Measurements from ENCODE around the gene ESPN.
"Not testable (repeated sequence)": the region's sequence is repeated elsewhere in the genome, so short reads cannot be mapped to it uniquely, and the experiment has no call there.

The ESPN gene

DNA sequence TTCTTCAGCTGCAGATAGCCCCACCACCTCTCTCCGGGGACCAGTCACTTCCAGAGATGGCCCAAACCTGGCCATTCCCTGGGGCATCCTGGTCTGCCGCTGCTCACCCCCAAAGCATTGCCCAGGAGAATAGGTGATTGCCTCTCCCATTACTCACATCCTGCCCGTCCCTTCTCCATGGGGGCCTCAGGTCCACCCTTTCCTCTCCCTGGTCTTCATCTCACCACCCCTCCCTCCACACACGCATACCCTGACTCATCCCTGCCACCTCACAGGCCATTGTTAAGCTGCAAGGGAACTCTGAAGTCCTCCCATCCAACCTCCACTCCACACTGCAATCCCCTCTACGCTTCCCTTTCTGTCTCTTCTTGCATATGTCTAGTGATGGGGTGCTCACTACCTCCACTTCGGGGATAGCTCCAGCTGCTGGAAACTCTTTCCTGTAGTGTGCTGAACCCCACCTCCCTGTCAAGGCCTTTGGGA is 66.9 kb downstream of the ESPN start, which contains the start of gene PLEKHG5:
PLEKHG5 (minus strand) TSS at position 188 of the 483 bp plus-strand sequence. CDS start 14,096 bp downstream, outside the sequence.
- peak within 1 kb of the TSS; percentile 47 to 86; a peak in 3 of 4 replicates for H3K4me3 ChIP-seq (ENCODE audit: low read depth in 1 of 2, low read length in 2 of 2)
- H3K4me1 ChIP-seq (ENCODE audit: insufficient read depth, low read length) = peaks cover 38% of the 10 kb centered on the region
- peaks cover 5% of the 10 kb centered on the region; the same call in 1 of the 2 replicates for H4K20me1 ChIP-seq (ENCODE audit: insufficient read depth, low read length)
- peak within 1 kb of the TSS; percentile 97 for H3K4me2 ChIP-seq (ENCODE audit: insufficient read depth, low read length)
- peak within 1 kb of the TSS; percentile 89 for H2AFZ ChIP-seq (ENCODE audit: low read depth, low read length)
- H3K27me3 ChIP-seq (ENCODE audit: insufficient read depth, low read length, poor library complexity) = peaks cover 2% of the 10 kb centered on the region
- no peaks in the 10 kb centered on the region for H3K36me3 ChIP-seq (ENCODE audit: insufficient read depth, low read length)
- DNase-seq (no peak), ATAC-seq (ENCODE audit: insufficient read depth, low read depth) (no peak)
- TF ChIP-seq, protein P1, sequence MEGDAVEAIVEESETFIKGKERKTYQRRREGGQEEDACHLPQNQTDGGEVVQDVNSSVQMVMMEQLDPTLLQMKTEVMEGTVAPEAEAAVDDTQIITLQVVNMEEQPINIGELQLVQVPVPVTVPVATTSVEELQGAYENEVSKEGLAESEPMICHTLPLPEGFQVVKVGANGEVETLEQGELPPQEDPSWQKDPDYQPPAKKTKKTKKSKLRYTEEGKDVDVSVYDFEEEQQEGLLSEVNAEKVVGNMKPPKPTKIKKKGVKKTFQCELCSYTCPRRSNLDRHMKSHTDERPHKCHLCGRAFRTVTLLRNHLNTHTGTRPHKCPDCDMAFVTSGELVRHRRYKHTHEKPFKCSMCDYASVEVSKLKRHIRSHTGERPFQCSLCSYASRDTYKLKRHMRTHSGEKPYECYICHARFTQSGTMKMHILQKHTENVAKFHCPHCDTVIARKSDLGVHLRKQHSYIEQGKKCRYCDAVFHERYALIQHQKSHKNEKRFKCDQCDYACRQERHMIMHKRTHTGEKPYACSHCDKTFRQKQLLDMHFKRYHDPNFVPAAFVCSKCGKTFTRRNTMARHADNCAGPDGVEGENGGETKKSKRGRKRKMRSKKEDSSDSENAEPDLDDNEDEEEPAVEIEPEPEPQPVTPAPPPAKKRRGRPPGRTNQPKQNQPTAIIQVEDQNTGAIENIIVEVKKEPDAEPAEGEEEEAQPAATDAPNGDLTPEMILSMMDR (IDR thresholded peaks at IDR 0.05; ENCODE audit: borderline replicate concordance, extremely low read depth, low read length, poor library complexity, severe bottlenecking) = no peak
- no peak for TF ChIP-seq EZH2 (IDR thresholded peaks at IDR 0.05; ENCODE audit: borderline replicate concordance, low read depth, low read length, severe bottlenecking)
- H3K9ac ChIP-seq (ENCODE audit: low read depth, low read length) = peak within 1 kb of the TSS; percentile 74
- H3K79me2 ChIP-seq (ENCODE audit: insufficient read depth, low read length) = no peaks in the 10 kb centered on the region
- no peaks in the 10 kb centered on the region for H3K9me3 ChIP-seq (ENCODE audit: insufficient read depth, low read length, severe bottlenecking)
- peak within 1 kb of the TSS; percentile 85 for H3K27ac ChIP-seq (ENCODE audit: low read length)

DNA sequence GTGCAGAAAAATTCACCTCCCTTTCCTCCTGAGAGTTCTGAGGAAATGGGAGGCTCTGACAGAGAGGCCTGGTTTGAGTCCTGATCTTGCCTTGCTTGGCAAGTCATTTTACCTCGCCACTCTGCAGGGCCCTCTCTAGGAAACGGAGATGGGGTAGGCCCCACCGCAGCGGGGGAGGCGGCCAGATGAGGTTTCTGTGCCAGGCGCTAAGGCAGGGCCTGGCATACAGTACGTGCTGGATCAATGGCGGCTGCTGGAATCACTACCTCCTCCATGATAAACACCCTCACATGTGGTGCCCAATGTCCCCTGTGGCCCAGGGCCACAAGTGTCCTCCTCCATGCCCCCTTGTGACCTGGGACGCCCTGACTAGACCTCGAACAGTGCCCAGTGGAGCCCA is 67.4 kb downstream of the ESPN start:
- Histone ChIP-seq H3K27me3 (ENCODE audit: insufficient read depth, low read length, poor library complexity) (peaks cover 3% of the 10 kb centered on the region), H3K9ac (ENCODE audit: low read depth, low read length) (peak overlapping the region; percentile 74; the same call in 1 of the 2 replicates), H4K20me1 (ENCODE audit: insufficient read depth, low read length) (0 out of 2 replicates have a peak, but pooled peaks cover 2% of the 10 kb centered on the region), H3K27ac (ENCODE audit: low read length) (no peak overlapping the region), H2AFZ (ENCODE audit: low read depth, low read length) (no peak overlapping the region), H3K4me2 (ENCODE audit: insufficient read depth, low read length) (peak overlapping the region; percentile 97), H3K4me1 (ENCODE audit: insufficient read depth, low read length) (peaks cover 39% of the 10 kb centered on the region), H3K4me3 (ENCODE audit: low read depth in 1 of 2, low read length in 2 of 2) (peak overlapping the region in 1 of 2 experiments; percentile 86; a peak in 1 of 4 replicates), H3K9me3 (ENCODE audit: insufficient read depth, low read length, severe bottlenecking) (no peaks in the 10 kb centered on the region), H3K79me2 (ENCODE audit: insufficient read depth, low read length) (no peaks in the 10 kb centered on the region), H3K36me3 (ENCODE audit: insufficient read depth, low read length) (no peaks in the 10 kb centered on the region)
- DNase-seq = no peak
- TF ChIP-seq EZH2 (IDR thresholded peaks at IDR 0.05; ENCODE audit: borderline replicate concordance, low read depth, low read length, severe bottlenecking) = no peak
- TF ChIP-seq, protein P1 (IDR thresholded peaks at IDR 0.05; ENCODE audit: borderline replicate concordance, extremely low read depth, low read length, poor library complexity, severe bottlenecking) = no peak
- no peak for ATAC-seq (ENCODE audit: insufficient read depth, low read depth)

DNA sequence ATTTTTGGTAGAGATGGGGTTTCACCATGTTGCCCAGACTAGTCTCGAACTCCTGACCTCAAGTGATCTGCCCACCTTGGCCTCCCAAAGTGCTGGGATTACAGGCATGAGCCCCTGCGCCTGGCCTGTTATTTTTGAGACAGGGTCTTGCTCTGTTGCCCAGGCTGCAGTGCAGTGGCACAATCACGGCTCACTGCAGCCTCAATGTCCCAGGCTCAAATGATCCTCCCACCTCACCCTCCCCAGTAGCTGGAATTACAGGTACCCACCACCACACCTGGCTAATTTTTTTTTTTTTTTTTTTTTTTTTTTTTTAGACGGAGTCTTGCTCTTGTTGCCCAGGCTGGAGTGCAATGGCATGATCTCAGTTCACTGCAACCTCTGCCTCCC is 69.3 kb downstream of the ESPN start:
- not testable (repeated sequence) for H2AFZ ChIP-seq (ENCODE audit: low read depth, low read length); H3K4me2 ChIP-seq (ENCODE audit: insufficient read depth, low read length); H3K9ac ChIP-seq (ENCODE audit: low read depth, low read length); H3K27ac ChIP-seq (ENCODE audit: low read length); H4K20me1 ChIP-seq (ENCODE audit: insufficient read depth, low read length); DNase-seq; H3K36me3 ChIP-seq (ENCODE audit: insufficient read depth, low read length); H3K4me3 ChIP-seq (ENCODE audit: low read depth in 1 of 2, low read length in 2 of 2); ATAC-seq (ENCODE audit: insufficient read depth, low read depth); H3K9me3 ChIP-seq (ENCODE audit: insufficient read depth, low read length, severe bottlenecking); H3K79me2 ChIP-seq (ENCODE audit: insufficient read depth, low read length)
- Histone ChIP-seq H3K4me1 (ENCODE audit: insufficient read depth, low read length) (peaks cover 52% of the 10 kb centered on the region), H3K27me3 (ENCODE audit: insufficient read depth, low read length, poor library complexity) (peaks cover 11% of the 10 kb centered on the region)

DNA sequence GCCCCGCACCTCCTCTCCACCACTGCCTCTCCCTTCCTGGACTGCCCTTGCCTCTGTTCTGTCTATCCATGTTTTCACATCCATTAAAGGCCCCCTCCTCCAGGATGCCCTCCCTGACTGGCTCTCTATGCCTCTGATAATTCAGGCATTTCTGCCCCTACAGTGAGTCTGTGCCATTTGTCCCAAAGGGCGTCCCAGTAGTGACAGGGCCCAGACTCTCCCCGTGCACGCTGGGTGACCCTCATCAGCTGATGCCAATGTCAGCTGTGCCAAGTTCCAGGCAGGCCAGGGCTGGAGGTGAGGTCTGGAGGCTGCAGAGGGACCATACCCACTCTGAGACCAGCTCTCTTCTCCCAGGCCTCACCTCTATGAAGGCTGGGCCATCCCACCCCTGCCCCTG is 70.1 kb downstream of the ESPN start:
- no peaks in the 10 kb centered on the region for H3K36me3 ChIP-seq (ENCODE audit: insufficient read depth, low read length)
- H3K4me3 ChIP-seq (ENCODE audit: low read depth in 1 of 2, low read length in 2 of 2) = no peak overlapping the region
- H3K9me3 ChIP-seq (ENCODE audit: insufficient read depth, low read length, severe bottlenecking) = no peaks in the 10 kb centered on the region
- H3K79me2 ChIP-seq (ENCODE audit: insufficient read depth, low read length) = no peaks in the 10 kb centered on the region
- DNase-seq (no peak), ATAC-seq (ENCODE audit: insufficient read depth, low read depth) (no peak)
- no peak overlapping the region for H3K27ac ChIP-seq (ENCODE audit: low read length)
- no peak overlapping the region for H3K4me2 ChIP-seq (ENCODE audit: insufficient read depth, low read length)
- TF ChIP-seq, protein P1 (IDR thresholded peaks at IDR 0.05; ENCODE audit: borderline replicate concordance, extremely low read depth, low read length, poor library complexity, severe bottlenecking) = no peak
- TF ChIP-seq EZH2 (IDR thresholded peaks at IDR 0.05; ENCODE audit: borderline replicate concordance, low read depth, low read length, severe bottlenecking) = no peak
- H4K20me1 ChIP-seq (ENCODE audit: insufficient read depth, low read length) = 0 out of 2 replicates have a peak, but pooled peaks cover 3% of the 10 kb centered on the region
- peaks cover 11% of the 10 kb centered on the region for H3K27me3 ChIP-seq (ENCODE audit: insufficient read depth, low read length, poor library complexity)
- H2AFZ ChIP-seq (ENCODE audit: low read depth, low read length) = no peak overlapping the region
- H3K4me1 ChIP-seq (ENCODE audit: insufficient read depth, low read length) = peaks cover 47% of the 10 kb centered on the region
- no peak overlapping the region for H3K9ac ChIP-seq (ENCODE audit: low read depth, low read length)
